HEK293 (cell line): ENCODE results near the gene SLC25A1.

Source experiments
- CTCF ChIA-PET: fragments of 350-600 bp; formaldehyde crosslinking; extraction: SDS; loops from one replicate; lab custom pipeline; 2021; ENCODE audit warnings: antibody characterized with exemption; lab: Yijun Ruan, JAX
- POLR2A ChIA-PET: fragments of 300-600 bp; formaldehyde crosslinking; extraction: SDS; loops from one replicate; lab custom pipeline; 2020; ENCODE audit warnings: antibody characterized with exemption, inconsistent platforms; lab: Yijun Ruan, JAX
- H3K27ac ChIP-seq: fragments of 200-500 bp; sonication (Bioruptor generic); 2 replicates; pipeline ENCODE4 v1.5.1; 2014; ENCODE audit warnings: low read depth, low read length, control low read depth, inconsistent platforms; ENCODE audit errors: extremely low read depth
- H3K36me3 ChIP-seq, 2 experiments: fragments of 200-500 bp in 1 of 2; sonication (Bioruptor generic) in 1 of 2; 1 replicate in 1 of 2; 2 replicates in 1 of 2; pipeline ENCODE4 v1.5.1; 2014 to 2017; ENCODE audit warnings: inconsistent platforms in 2 of 2, low read length in 2 of 2; ENCODE audit not compliant: control insufficient read depth in 2 of 2, insufficient read depth in 1 of 2
- H3K4me1 ChIP-seq: fragments of 200-500 bp; sonication (Bioruptor generic); 2 replicates; pipeline ENCODE4 v1.5.1; 2014; ENCODE audit warnings: mild to moderate bottlenecking, low read length, inconsistent platforms; ENCODE audit not compliant: control insufficient read depth, insufficient read depth
- H3K4me3 ChIP-seq: 2 replicates; pipeline ENCODE4 v1.5.1; 2011; ENCODE audit warnings: low read depth, mild to moderate bottlenecking, control low read depth, low read length, moderate library complexity
- H3K9me3 ChIP-seq: fragments of 200-500 bp; sonication (Bioruptor generic); 2 replicates; pipeline ENCODE4 v1.5.1; 2014; ENCODE audit warnings: low read depth, low read length, inconsistent platforms; ENCODE audit not compliant: control insufficient read depth, insufficient read depth
- AEBP2 ChIP-seq: fragments of 450-650 bp; formaldehyde crosslinking; IDR thresholded peaks from 2 replicates; pipeline ENCODE4 v1.5.1; 2016; ENCODE audit warnings: missing biosample characterization, missing genetic modification characterization, borderline replicate concordance
- PRDM1 ChIP-seq: fragments of 450-650 bp; formaldehyde crosslinking; IDR thresholded peaks from 2 replicates; pipeline ENCODE4; 2016; ENCODE audit warnings: missing biosample characterization, missing genetic modification characterization
- PRDM4 ChIP-seq: fragments of 450-650 bp; formaldehyde crosslinking; IDR thresholded peaks from 2 replicates; pipeline ENCODE4 v1.5.1; 2017; ENCODE audit warnings: missing biosample characterization, missing genetic modification characterization
- RBAK ChIP-seq: fragments of 450-650 bp; formaldehyde crosslinking; IDR thresholded peaks from 2 replicates; pipeline ENCODE4 v1.5.1; 2016; ENCODE audit warnings: missing biosample characterization, missing genetic modification characterization
- SALL2 ChIP-seq: fragments of 450-650 bp; formaldehyde crosslinking; IDR thresholded peaks from 2 replicates; pipeline ENCODE4 v1.5.0; 2017; ENCODE audit warnings: missing biosample characterization, mild to moderate bottlenecking, missing genetic modification characterization, borderline replicate concordance
- SCRT1 ChIP-seq: fragments of 450-650 bp; formaldehyde crosslinking; IDR thresholded peaks from 2 replicates; pipeline ENCODE4 v1.5.1; 2016; ENCODE audit warnings: missing biosample characterization, missing genetic modification characterization, borderline replicate concordance
- SCRT2 ChIP-seq: fragments of 450-650 bp; formaldehyde crosslinking; IDR thresholded peaks from 2 replicates; pipeline ENCODE4 v1.5.1; 2016; ENCODE audit warnings: missing biosample characterization, missing genetic modification characterization
- YY1 ChIP-seq: fragments of 450-650 bp; formaldehyde crosslinking; IDR thresholded peaks from 2 replicates; pipeline ENCODE4 v1.5.1; 2018; ENCODE audit warnings: missing biosample characterization, missing genetic modification characterization
- YY2 ChIP-seq: fragments of 450-650 bp; formaldehyde crosslinking; IDR thresholded peaks from 2 replicates; pipeline ENCODE4 v1.5.1; 2016; ENCODE audit warnings: missing biosample characterization, missing genetic modification characterization
- ZBTB11 ChIP-seq: fragments of 450-650 bp; formaldehyde crosslinking; conservative IDR thresholded peaks from 2 replicates; pipeline ENCODE4 v1.5.1; 2016; ENCODE audit warnings: low read depth, missing biosample characterization, missing genetic modification characterization
- ZBTB26 ChIP-seq: fragments of 450-650 bp; formaldehyde crosslinking; optimal IDR thresholded peaks from 2 replicates; pipeline ENCODE3; 2016; ENCODE audit warnings: missing biosample characterization, mild to moderate bottlenecking, missing genetic modification characterization
- ZBTB6 ChIP-seq: fragments of 450-650 bp; formaldehyde crosslinking; IDR thresholded peaks from 2 replicates; pipeline ENCODE4 v1.5.1; 2017; ENCODE audit warnings: missing biosample characterization, missing genetic modification characterization
- ZNF146 ChIP-seq: fragments of 450-650 bp; formaldehyde crosslinking; IDR thresholded peaks from 2 replicates; pipeline ENCODE4 v1.5.1; 2016; ENCODE audit warnings: missing biosample characterization, missing genetic modification characterization
- ZNF19 ChIP-seq: fragments of 450-650 bp; formaldehyde crosslinking; IDR thresholded peaks from 2 replicates; pipeline ENCODE4; 2016; ENCODE audit warnings: missing biosample characterization, missing genetic modification characterization, low read depth
- ZNF202 ChIP-seq: fragments of 450-650 bp; formaldehyde crosslinking; IDR thresholded peaks from 2 replicates; pipeline ENCODE4 v1.5.1; 2016; ENCODE audit warnings: missing biosample characterization, missing genetic modification characterization, borderline replicate concordance
- ZNF404 ChIP-seq: fragments of 450-650 bp; formaldehyde crosslinking; IDR thresholded peaks from 2 replicates; pipeline ENCODE4 v1.5.1; 2017; ENCODE audit warnings: missing biosample characterization, missing genetic modification characterization
- ZNF449 ChIP-seq: fragments of 450-650 bp; formaldehyde crosslinking; IDR thresholded peaks from 2 replicates; pipeline ENCODE4 v1.5.1; 2017; ENCODE audit warnings: missing biosample characterization, mild to moderate bottlenecking, missing genetic modification characterization, moderate library complexity
- ZNF560 ChIP-seq: fragments of 450-650 bp; formaldehyde crosslinking; IDR thresholded peaks from 2 replicates; pipeline ENCODE4 v1.5.1; 2017; ENCODE audit warnings: missing biosample characterization, missing genetic modification characterization, borderline replicate concordance
- ZNF585B ChIP-seq: fragments of 450-650 bp; formaldehyde crosslinking; IDR thresholded peaks from 2 replicates; pipeline ENCODE4 v1.5.1; 2016; ENCODE audit warnings: missing biosample characterization, missing genetic modification characterization
- ZNF768 ChIP-seq: fragments of 450-650 bp; formaldehyde crosslinking; IDR thresholded peaks from 2 replicates; pipeline ENCODE4 v1.5.1; 2018; ENCODE audit warnings: missing biosample characterization, mild to moderate bottlenecking, missing genetic modification characterization

Gene SLC25A1

GRCh38 chr22:19127329-19128008, 51.1 kb downstream of the SLC25A1 start:
- POLR2A ChIA-PET = no interaction called here
- H3K9me3 ChIP-seq = no peaks in the 10 kb centered on the region
- TF ChIP-seq SCRT1 (0 out of 2 replicates have a peak, but pooled peaks have one; percentile 29), PRDM1 (tag by site-specific recombination) (no peak), ZNF768 (tag by site-specific recombination) (no peak), SCRT2 (tag by site-specific recombination) (peak; percentile 75), RBAK (tag by site-specific recombination) (no peak), ZNF404 (no peak), PRDM4 (tag by site-specific recombination) (no peak)
- no peak overlapping the region for H3K4me3 ChIP-seq
- CTCF ChIA-PET = interaction anchor here (0.8 kb wide), 1 partner anchor 8 kb away, joined by 3 read pairs; no protein-coding TSS in a partner anchor
- H3K36me3 ChIP-seq = peaks cover 0 to 18% of the 10 kb centered on the region in 2 experiments; a peak in 1 of 3 replicates
- no peak overlapping the region for H3K27ac ChIP-seq
- H3K4me1 ChIP-seq = no peaks in the 10 kb centered on the region

- Histone ChIP-seq H3K9me3 (no peaks in the 10 kb centered on the region), H3K4me1 (no peaks in the 10 kb centered on the region), H3K27ac (no peak overlapping the region), H3K36me3 (peaks cover 0 to 9% of the 10 kb centered on the region in 2 experiments; a peak in 1 of 3 replicates), H3K4me3 (no peak overlapping the region)
- POLR2A ChIA-PET = interaction anchor here (1.8 kb wide), 1 partner anchor 18 kb away, joined by 6 read pairs; the partner anchor contains the start of gene ESS2
- CTCF ChIA-PET = no interaction called here
- no peak for TF ChIP-seq ZNF449 (tag by site-specific recombination)
- TF ChIP-seq AEBP2 (tag by site-specific recombination) = no peak
- no peak for TF ChIP-seq YY2 (tag by site-specific recombination)
- no peak for TF ChIP-seq ZNF146 (tag by site-specific recombination)
- TF ChIP-seq ZNF560 (tag by site-specific recombination) = no peak
- no peak for TF ChIP-seq ZBTB6
- no peak for TF ChIP-seq ZNF202 (tag by site-specific recombination)
- no peak for TF ChIP-seq SALL2 (tag by site-specific recombination)
- no peak for TF ChIP-seq ZBTB11 (tag by site-specific recombination)
- TF ChIP-seq ZBTB26 (tag by site-specific recombination) = no peak
- TF ChIP-seq ZNF585B (tag by site-specific recombination) = no peak
- no peak for TF ChIP-seq ZNF19 (tag by site-specific recombination)
- no peak for TF ChIP-seq YY1 (tag by site-specific recombination)
Measured at GRCh38 chr22:19126309-19127273, 51.9 kb downstream of the SLC25A1 start.
